Calu3 (cell line): ENCODE results near the gene ZNF18. TPM values are rescaled to one million over a fixed set of nuclear protein-coding genes. Genes with fewer than 3 reads are reported as not detected.
"Not testable (repeated sequence)": the region's sequence is repeated elsewhere in the genome, so short reads cannot be mapped to it uniquely, and the experiment has no call there.

ENCODE experiments used
- BruUV-seq: library from RNA; stranded (reverse); fragments of 400-500 nt; replicated peaks from 2 replicates; lab custom pipeline; 2021; lab: Mats Ljungman, UMichigan
- CTCF ChIA-PET: fragments of 300-600 bp; sonication (Branson Sonifier 250); formaldehyde crosslinking; loops from one replicate; lab custom pipeline; 2022; ENCODE audit warnings: antibody characterized with exemption; lab: Charles Lee
- DNase-seq: peaks from one replicate; pipeline ENCODE4 v3.0.0; 2022
- H3K27ac Mint-ChIP-seq: one replicate; pipeline ENCODE4 v1.8.0; 2022; ENCODE audit warnings: mixed read lengths; ENCODE audit not compliant: unreplicated experiment
- H3K27me3 Mint-ChIP-seq: one replicate; pipeline ENCODE4 v1.8.0; 2022; ENCODE audit warnings: mixed read lengths; ENCODE audit not compliant: unreplicated experiment
- H3K36me3 Mint-ChIP-seq: one replicate; pipeline ENCODE4 v1.8.0; 2022; ENCODE audit warnings: mild to moderate bottlenecking, moderate library complexity, mixed read lengths; ENCODE audit not compliant: insufficient read depth, unreplicated experiment
- H3K4me1 Mint-ChIP-seq: one replicate; pipeline ENCODE4 v1.8.0; 2022; ENCODE audit warnings: mild to moderate bottlenecking, low read depth, mixed read lengths; ENCODE audit not compliant: unreplicated experiment
- H3K4me3 Mint-ChIP-seq: one replicate; pipeline ENCODE4 v1.8.0; 2022; ENCODE audit warnings: mild to moderate bottlenecking, low read depth, moderate library complexity, mixed read lengths; ENCODE audit not compliant: unreplicated experiment
- H3K9me3 Mint-ChIP-seq: one replicate; pipeline ENCODE4 v1.8.0; 2022; ENCODE audit warnings: low read depth, mixed read lengths; ENCODE audit not compliant: unreplicated experiment
- intact Hi-C: fragments of 100-400 bp; cut with micrococcal nuclease; formaldehyde crosslinking; loops from one replicate; pipeline ENCODE4 v1.10.0; 2022; ENCODE audit not compliant: unreplicated experiment
- total RNA-seq: library from RNA; stranded (reverse); gene quantifications from 2 replicates; pipeline ENCODE4 v1.2.3, GENCODE V29; 2022
- TF ChIP-seq, protein P1 (sequence below): fragments of 200-600 bp; IDR thresholded peaks from one replicate; pipeline ENCODE4 v1.8.0; 2022; ENCODE audit warnings: antibody characterized with exemption; ENCODE audit not compliant: unreplicated experiment

Gene ZNF18
- total RNA-seq, 1 experiment from 2014 or later, result 4.2 TPM

DNA sequence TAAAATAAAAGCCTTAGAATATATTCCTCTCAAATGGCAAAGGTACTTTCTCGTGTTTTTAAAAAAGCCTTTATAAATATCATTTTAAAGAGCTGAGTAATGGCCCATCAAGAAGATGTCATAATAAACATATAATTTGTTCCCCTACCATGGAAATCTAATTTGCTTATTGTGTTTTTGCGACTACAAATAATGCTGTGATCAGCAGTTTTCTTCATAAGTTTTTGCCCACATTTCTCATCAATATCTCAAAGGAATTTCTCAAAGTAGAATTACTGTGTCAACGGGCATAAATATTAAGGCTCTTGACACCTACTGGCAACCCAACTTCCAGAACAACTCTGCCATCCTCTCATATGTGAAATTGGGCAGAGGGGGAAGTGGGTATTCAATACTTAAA is 17.5 kb downstream of the ZNF18 start:
- TF ChIP-seq, protein P1, sequence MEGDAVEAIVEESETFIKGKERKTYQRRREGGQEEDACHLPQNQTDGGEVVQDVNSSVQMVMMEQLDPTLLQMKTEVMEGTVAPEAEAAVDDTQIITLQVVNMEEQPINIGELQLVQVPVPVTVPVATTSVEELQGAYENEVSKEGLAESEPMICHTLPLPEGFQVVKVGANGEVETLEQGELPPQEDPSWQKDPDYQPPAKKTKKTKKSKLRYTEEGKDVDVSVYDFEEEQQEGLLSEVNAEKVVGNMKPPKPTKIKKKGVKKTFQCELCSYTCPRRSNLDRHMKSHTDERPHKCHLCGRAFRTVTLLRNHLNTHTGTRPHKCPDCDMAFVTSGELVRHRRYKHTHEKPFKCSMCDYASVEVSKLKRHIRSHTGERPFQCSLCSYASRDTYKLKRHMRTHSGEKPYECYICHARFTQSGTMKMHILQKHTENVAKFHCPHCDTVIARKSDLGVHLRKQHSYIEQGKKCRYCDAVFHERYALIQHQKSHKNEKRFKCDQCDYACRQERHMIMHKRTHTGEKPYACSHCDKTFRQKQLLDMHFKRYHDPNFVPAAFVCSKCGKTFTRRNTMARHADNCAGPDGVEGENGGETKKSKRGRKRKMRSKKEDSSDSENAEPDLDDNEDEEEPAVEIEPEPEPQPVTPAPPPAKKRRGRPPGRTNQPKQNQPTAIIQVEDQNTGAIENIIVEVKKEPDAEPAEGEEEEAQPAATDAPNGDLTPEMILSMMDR, result no peak
- H3K4me3 Mint-ChIP-seq, result no peak overlapping the region
- H3K9me3 Mint-ChIP-seq, result peaks cover 4% of the 10 kb centered on the region
- no peaks in the 10 kb centered on the region for H3K27me3 Mint-ChIP-seq
- H3K27ac Mint-ChIP-seq, result no peak overlapping the region
- no peaks in the 10 kb centered on the region for H3K4me1 Mint-ChIP-seq
- CTCF ChIA-PET, result no interaction called here
- H3K36me3 Mint-ChIP-seq, result no peaks in the 10 kb centered on the region
- DNase-seq, result no peak
- intact Hi-C loops, result loop anchor here (10.0 kb wide), 1 partner anchor 1335 kb away; no protein-coding TSS in a partner anchor
- no TSS peak for BruUV-seq

DNA sequence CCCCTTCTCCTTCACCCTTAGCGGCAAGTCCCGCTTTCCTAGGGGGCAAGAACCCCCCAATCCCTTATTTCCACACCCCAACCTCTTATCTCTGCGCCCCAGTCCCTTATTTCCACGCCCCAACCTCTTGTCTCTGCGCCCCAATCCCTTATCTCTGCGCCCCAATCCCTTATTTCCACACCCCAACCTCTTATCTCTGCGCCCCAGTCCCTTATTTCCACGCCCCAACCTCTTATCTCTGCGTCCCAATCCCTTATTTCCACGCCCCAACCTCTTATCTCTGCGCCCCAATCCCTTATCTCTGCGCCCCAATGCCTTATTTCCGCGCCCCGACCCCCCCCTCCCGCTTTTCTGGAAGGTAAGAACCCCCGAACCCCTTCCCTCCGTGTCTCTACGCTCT is 24.5 kb downstream of the ZNF18 start:
- H3K9me3 Mint-ChIP-seq, CTCF ChIA-PET, BruUV-seq, H3K4me1 Mint-ChIP-seq, H3K27ac Mint-ChIP-seq, H3K27me3 Mint-ChIP-seq, DNase-seq, H3K36me3 Mint-ChIP-seq, intact Hi-C loops, H3K4me3 Mint-ChIP-seq: not testable (repeated sequence)

DNA sequence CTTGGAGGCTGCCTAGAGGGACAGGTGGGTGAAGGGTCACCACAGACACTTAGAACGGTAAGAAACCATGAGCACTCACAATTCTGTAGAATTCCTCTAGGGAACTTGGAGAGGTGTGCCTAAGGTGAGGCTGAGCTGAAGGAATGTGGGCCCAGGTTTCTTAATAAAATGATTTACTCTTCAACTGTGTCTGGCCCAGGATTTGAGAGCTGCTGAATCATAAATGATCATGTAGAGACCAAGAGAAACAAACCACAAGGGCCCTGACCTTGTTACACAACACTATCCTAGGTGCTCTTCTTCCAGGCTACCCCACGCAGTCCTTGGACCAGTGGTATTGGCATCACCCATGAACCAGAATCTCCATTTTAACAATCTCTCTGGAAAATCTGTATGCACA is 27.7 kb downstream of the ZNF18 start:
- no peak for DNase-seq
- H3K36me3 Mint-ChIP-seq, result no peaks in the 10 kb centered on the region
- H3K9me3 Mint-ChIP-seq, result peaks cover 3% of the 10 kb centered on the region
- TF ChIP-seq, protein P1, result no peak
- intact Hi-C loops, result no loop called here
- CTCF ChIA-PET, result no interaction called here
- no peak overlapping the region for H3K27ac Mint-ChIP-seq
- H3K4me1 Mint-ChIP-seq, result no peaks in the 10 kb centered on the region
- H3K27me3 Mint-ChIP-seq, result no peaks in the 10 kb centered on the region
- no TSS peak for BruUV-seq
- no peak overlapping the region for H3K4me3 Mint-ChIP-seq

DNA sequence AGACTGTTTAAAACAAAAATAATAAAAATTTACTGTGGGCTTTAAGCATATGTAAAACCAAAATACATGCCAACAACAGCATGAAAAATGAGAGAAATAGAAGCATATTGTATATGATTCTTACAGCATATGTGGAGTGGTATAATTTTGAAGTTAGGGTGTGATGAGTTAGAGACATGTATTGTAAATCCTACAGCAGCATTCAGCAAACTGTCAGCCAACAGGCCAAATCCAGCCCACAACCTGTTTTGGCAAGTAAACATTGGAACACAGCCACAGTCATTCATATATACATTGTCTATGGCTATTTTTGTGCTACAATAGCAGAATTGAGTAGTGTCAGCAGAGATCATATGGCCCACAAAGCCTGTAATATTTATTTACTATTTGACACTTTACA is 42.3 kb downstream of the ZNF18 start:
- Mint-ChIP-seq H3K4me1 (no peaks in the 10 kb centered on the region), H3K4me3 (no peak overlapping the region), H3K36me3 (no peaks in the 10 kb centered on the region), H3K27me3 (no peaks in the 10 kb centered on the region), H3K9me3 (no peaks in the 10 kb centered on the region), H3K27ac (no peak overlapping the region)
- BruUV-seq, result no TSS peak
- TF ChIP-seq, protein P1, result no peak
- CTCF ChIA-PET, result no interaction called here
- intact Hi-C loops, result no loop called here
- no peak for DNase-seq

DNA sequence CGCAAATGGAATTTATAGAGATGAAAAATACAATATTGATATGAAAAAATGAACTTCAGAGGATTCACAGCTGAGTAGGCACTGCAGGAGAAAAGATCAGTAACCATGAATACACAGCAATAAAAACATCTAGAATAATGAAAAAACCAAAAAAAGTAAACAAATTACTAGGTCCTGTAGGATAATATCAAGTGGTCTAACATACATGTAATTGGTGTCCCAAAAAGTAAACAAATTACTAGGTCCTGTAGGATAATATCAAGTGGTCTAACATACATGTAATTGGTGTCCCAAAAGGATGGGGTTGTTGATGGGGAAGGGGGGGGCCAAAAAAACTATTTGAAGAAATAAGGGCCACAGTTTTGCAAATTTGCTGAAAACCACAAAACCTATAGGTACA is 43.4 kb downstream of the ZNF18 start:
- Mint-ChIP-seq H3K4me3 (no peak overlapping the region), H3K27ac (no peak overlapping the region), H3K4me1 (no peaks in the 10 kb centered on the region), H3K36me3 (no peaks in the 10 kb centered on the region), H3K9me3 (no peaks in the 10 kb centered on the region), H3K27me3 (no peaks in the 10 kb centered on the region)
- BruUV-seq, result no TSS peak
- CTCF ChIA-PET, result no interaction called here
- intact Hi-C loops, result no loop called here
- no peak for DNase-seq
- TF ChIP-seq, protein P1, result no peak
